GM12878 (cell line): ENCODE results near the gene NPAS3.

ENCODE experiments used
- ESRRA ChIP-seq: IDR thresholded peaks from 2 replicates; pipeline ENCODE4 v1.6.1; 2012; ENCODE audit warnings: mild to moderate bottlenecking, low read length, improper control_type of control experiment
- TF ChIP-seq, protein P1 (sequence below), 3 experiments: IDR thresholded peaks in 2 of 3; conservative IDR thresholded peaks in 1 of 3; 2 replicates each; pipeline ENCODE4 v1.5.1; 2011; ENCODE audit warnings: low read depth in 3 of 3, low read length in 3 of 3, mild to moderate bottlenecking in 3 of 3, control low read depth in 2 of 3, moderate library complexity in 2 of 3, inconsistent platforms in 1 of 3, mixed read lengths in 1 of 3; ENCODE audit not compliant: control insufficient read depth in 2 of 3, insufficient read depth in 1 of 3; ENCODE audit errors: extremely low read depth in 1 of 3

DNA sequence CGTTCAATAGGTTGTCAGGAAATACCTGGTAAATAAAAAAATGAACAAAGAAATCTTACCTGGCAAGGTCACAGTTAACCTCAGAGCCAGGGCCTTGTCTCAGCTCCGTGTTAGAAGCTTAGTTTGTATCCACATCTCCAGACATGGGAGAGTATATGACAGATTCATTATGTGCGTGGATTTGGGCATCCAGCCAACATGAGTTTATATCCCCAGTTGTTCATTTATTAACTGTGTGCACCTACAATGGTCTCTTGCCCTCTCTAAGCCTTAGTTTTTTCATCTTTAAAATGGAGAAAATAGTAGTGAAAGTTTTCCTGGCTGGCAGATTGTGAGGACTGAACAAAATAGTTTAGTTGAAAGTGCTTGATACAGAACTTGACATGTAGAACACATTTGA is 437.8 kb downstream of the NPAS3 start:
- no peak for TF ChIP-seq ESRRA
- TF ChIP-seq, protein P1, sequence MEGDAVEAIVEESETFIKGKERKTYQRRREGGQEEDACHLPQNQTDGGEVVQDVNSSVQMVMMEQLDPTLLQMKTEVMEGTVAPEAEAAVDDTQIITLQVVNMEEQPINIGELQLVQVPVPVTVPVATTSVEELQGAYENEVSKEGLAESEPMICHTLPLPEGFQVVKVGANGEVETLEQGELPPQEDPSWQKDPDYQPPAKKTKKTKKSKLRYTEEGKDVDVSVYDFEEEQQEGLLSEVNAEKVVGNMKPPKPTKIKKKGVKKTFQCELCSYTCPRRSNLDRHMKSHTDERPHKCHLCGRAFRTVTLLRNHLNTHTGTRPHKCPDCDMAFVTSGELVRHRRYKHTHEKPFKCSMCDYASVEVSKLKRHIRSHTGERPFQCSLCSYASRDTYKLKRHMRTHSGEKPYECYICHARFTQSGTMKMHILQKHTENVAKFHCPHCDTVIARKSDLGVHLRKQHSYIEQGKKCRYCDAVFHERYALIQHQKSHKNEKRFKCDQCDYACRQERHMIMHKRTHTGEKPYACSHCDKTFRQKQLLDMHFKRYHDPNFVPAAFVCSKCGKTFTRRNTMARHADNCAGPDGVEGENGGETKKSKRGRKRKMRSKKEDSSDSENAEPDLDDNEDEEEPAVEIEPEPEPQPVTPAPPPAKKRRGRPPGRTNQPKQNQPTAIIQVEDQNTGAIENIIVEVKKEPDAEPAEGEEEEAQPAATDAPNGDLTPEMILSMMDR (IDR thresholded peaks at IDR 0.05 in 2 of 3, conservative IDR thresholded peaks at IDR 0.05 in 1 of 3; ENCODE audit: control insufficient read depth in 2 of 3, extremely low read depth in 1 of 3, insufficient read depth in 1 of 3, low read depth in 3 of 3, low read length in 3 of 3): no peak
